ENCODE results near the gene ALOX12. TPM values are rescaled to one million over a fixed set of nuclear protein-coding genes. Genes with fewer than 3 reads are reported as not detected.
"Not testable (repeated sequence)": the region's sequence is repeated elsewhere in the genome, so short reads cannot be mapped to it uniquely, and the experiment has no call there.

Gene ALOX12
- total RNA-seq, 1 donor from 2014 or later = not detected

DNA sequence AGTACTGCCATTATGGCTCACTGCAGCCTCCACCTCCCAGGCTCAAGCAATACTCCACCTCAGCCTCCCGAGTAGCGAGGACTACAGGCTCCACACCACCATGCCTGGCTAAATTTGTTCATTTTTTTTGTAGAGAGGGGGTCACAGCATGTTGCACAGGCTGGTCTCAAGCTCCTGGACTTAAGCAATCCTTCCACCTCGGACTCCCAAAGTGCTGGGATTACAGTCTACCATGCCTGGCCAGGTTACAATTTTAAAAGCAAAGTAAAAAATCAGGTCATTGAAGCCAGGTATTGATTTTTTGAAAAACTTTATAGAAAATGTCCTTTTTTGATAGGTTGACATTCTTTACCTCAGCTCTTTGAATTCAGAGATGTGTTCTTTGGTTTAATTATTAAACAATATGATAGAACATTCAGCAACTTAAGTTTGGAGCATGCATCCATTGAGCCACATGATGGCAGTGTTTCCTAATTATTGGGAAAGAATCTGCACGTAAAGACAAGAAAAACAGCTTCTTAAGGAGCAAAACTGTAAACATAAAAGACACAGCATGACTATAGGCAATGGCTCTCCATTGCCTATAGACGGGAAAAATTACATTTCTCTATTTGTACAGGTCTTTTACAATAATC, 49.8 kb downstream of the ALOX12 start:
- no peak for DNase-seq (ENCODE audit: low spot score, unreplicated experiment)
- H3K4me1 Mint-ChIP-seq (ENCODE audit: low read depth) = peaks cover 25% of the 10 kb centered on the region
- H3K36me3 Mint-ChIP-seq (ENCODE audit: insufficient read depth) = no peaks in the 10 kb centered on the region
- peaks cover 38% of the 10 kb centered on the region for H3K27me3 Mint-ChIP-seq
- H3K27ac Mint-ChIP-seq = peak overlapping the region; percentile 92
- H3K9me3 Mint-ChIP-seq (ENCODE audit: low read depth) = no peaks in the 10 kb centered on the region
- TF ChIP-seq, protein P1, sequence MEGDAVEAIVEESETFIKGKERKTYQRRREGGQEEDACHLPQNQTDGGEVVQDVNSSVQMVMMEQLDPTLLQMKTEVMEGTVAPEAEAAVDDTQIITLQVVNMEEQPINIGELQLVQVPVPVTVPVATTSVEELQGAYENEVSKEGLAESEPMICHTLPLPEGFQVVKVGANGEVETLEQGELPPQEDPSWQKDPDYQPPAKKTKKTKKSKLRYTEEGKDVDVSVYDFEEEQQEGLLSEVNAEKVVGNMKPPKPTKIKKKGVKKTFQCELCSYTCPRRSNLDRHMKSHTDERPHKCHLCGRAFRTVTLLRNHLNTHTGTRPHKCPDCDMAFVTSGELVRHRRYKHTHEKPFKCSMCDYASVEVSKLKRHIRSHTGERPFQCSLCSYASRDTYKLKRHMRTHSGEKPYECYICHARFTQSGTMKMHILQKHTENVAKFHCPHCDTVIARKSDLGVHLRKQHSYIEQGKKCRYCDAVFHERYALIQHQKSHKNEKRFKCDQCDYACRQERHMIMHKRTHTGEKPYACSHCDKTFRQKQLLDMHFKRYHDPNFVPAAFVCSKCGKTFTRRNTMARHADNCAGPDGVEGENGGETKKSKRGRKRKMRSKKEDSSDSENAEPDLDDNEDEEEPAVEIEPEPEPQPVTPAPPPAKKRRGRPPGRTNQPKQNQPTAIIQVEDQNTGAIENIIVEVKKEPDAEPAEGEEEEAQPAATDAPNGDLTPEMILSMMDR (IDR thresholded peaks at IDR 0.05; ENCODE audit: unreplicated experiment) = peak; percentile 91
- H3K4me3 Mint-ChIP-seq (ENCODE audit: low read depth) = peak overlapping the region; percentile 39

- Mint-ChIP-seq H3K4me3 (ENCODE audit: low read depth) (peak overlapping the region; percentile 39), H3K27me3 (peaks cover 34% of the 10 kb centered on the region), H3K9me3 (ENCODE audit: low read depth) (no peaks in the 10 kb centered on the region)
These were observed 50.4 kb downstream of the ALOX12 start for GRCh38 chr17:7046127-7046724.

GRCh38 chr17:7046725-7047397, 51.0 kb downstream of the ALOX12 start:
- H3K36me3 Mint-ChIP-seq (ENCODE audit: insufficient read depth); DNase-seq (ENCODE audit: low spot score, unreplicated experiment); H3K9me3 Mint-ChIP-seq (ENCODE audit: low read depth); H3K27ac Mint-ChIP-seq: not testable (repeated sequence)
- Mint-ChIP-seq H3K27me3 (peaks cover 28% of the 10 kb centered on the region), H3K4me1 (ENCODE audit: low read depth) (peaks cover 25% of the 10 kb centered on the region), H3K4me3 (ENCODE audit: low read depth) (peak overlapping the region; percentile 39)

More at GRCh38 chr17:7046127-7046724, 50.4 kb downstream of the ALOX12 start:
- TF ChIP-seq, protein P1 (IDR thresholded peaks at IDR 0.05; ENCODE audit: unreplicated experiment) = peak; percentile 13
- DNase-seq (ENCODE audit: low spot score, unreplicated experiment) = peak; percentile 43
- Mint-ChIP-seq H3K36me3 (ENCODE audit: insufficient read depth) (no peaks in the 10 kb centered on the region), H3K27ac (peak overlapping the region; percentile 92), H3K4me1 (ENCODE audit: low read depth) (peaks cover 25% of the 10 kb centered on the region)

DNA sequence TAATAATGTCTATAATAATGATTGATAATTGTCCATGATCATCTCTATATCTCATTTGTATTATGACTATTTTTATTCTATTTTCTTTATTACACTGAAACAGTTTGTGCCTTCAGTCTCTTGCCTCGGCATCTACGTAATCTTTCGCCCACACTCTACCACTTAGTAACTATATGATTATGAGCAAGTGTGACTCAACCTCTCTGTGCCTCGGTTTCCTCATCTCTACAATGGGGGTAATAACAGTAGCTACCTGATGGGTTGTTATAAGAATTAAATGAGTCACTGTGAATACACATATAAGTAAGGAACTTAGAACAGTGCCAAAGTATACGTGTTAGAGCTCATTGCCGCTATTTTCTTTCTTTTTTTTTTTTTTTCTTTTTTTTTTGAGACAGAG, 51.7 kb downstream of the ALOX12 start:
- no peak for DNase-seq (ENCODE audit: low spot score, unreplicated experiment)
- Mint-ChIP-seq H3K27me3 (peaks cover 21% of the 10 kb centered on the region), H3K4me1 (ENCODE audit: low read depth) (peaks cover 25% of the 10 kb centered on the region), H3K27ac (no peak overlapping the region), H3K4me3 (ENCODE audit: low read depth) (no peak overlapping the region), H3K9me3 (ENCODE audit: low read depth) (no peaks in the 10 kb centered on the region), H3K36me3 (ENCODE audit: insufficient read depth) (no peaks in the 10 kb centered on the region)
- TF ChIP-seq, protein P1 (IDR thresholded peaks at IDR 0.05; ENCODE audit: unreplicated experiment) = no peak

DNA sequence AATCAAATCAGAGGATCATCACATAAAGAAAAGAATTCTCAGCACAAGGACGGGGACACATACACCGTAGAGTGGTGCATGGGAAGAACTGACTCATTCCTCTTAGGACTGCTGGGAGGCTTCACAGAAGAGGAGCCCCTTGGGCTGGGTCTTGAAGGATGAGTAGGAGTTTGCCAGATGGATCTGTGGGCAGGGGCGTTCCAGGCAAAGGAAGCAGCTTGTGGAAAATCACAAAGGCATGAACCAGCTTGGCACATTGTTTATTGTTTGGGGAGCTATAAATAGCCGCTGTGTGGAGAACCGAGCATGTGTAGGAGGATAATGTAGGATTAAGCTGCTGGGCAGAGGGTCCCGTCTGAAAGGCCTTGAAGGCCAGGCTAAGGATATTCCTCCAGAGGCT, 53.1 kb downstream of the ALOX12 start:
- peaks cover 14% of the 10 kb centered on the region for H3K27me3 Mint-ChIP-seq
- no peaks in the 10 kb centered on the region for H3K9me3 Mint-ChIP-seq (ENCODE audit: low read depth)
- DNase-seq (ENCODE audit: low spot score, unreplicated experiment) = no peak
- TF ChIP-seq, protein P1 (IDR thresholded peaks at IDR 0.05; ENCODE audit: unreplicated experiment) = no peak
- no peak overlapping the region for H3K27ac Mint-ChIP-seq
- H3K4me1 Mint-ChIP-seq (ENCODE audit: low read depth) = peaks cover 23% of the 10 kb centered on the region
- no peaks in the 10 kb centered on the region for H3K36me3 Mint-ChIP-seq (ENCODE audit: insufficient read depth)
- no peak overlapping the region for H3K4me3 Mint-ChIP-seq (ENCODE audit: low read depth)

DNA sequence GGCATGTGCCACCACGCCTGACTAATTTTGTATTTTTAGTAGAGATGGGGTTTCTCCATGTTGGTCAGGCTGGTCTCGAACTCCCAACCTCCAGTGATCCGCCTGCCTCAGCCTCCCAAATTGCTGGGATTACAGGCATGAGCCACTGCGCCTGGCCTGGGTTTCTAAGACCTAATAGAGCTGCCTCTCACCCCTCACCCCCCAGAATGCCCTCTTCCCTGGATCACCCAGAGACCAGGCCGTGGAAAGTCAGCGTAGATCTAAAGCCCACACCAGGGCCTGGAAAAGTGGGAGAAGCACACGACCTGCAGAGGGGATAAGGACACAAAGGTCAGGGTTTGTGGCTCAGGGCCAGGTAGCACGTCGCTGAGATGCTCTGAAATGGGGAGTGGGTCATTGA, 54.7 kb downstream of the ALOX12 start:
- peaks cover 12% of the 10 kb centered on the region for H3K27me3 Mint-ChIP-seq
- H3K36me3 Mint-ChIP-seq (ENCODE audit: insufficient read depth); H3K9me3 Mint-ChIP-seq (ENCODE audit: low read depth); H3K4me3 Mint-ChIP-seq (ENCODE audit: low read depth); DNase-seq (ENCODE audit: low spot score, unreplicated experiment); H3K27ac Mint-ChIP-seq: not testable (repeated sequence)
- peaks cover 15% of the 10 kb centered on the region for H3K4me1 Mint-ChIP-seq (ENCODE audit: low read depth)
